Measurements from ENCODE around the gene ARHGEF39. TPM values are rescaled to one million over a fixed set of nuclear protein-coding genes. Genes with fewer than 3 reads are reported as not detected.

Gene ARHGEF39
- total RNA-seq, 1 donor from 2014 or later: 0.85 TPM

- Mint-ChIP-seq H3K36me3 (ENCODE audit: low read depth) (peaks cover 10% of the 10 kb centered on the region), H3K4me1 (ENCODE audit: low read depth) (peaks cover 48% of the 10 kb centered on the region), H3K4me3 (ENCODE audit: unreplicated experiment) (peak overlapping the region; percentile 70), H3K27me3 (ENCODE audit: low read depth) (no peaks in the 10 kb centered on the region), H3K27ac (ENCODE audit: unreplicated experiment) (peak overlapping the region; percentile 99), H3K9me3 (ENCODE audit: low read depth) (no peaks in the 10 kb centered on the region)
- TF ChIP-seq CTCF (IDR thresholded peaks at IDR 0.05): no peak
- no peak for DNase-seq (ENCODE audit: low spot score)
These were observed 8.0 kb downstream of the ARHGEF39 start for GRCh38 chr9:35656831-35657545.

GRCh38 chr9:35656348-35656747, 8.6 kb downstream of the ARHGEF39 start:
- H3K27ac Mint-ChIP-seq (ENCODE audit: unreplicated experiment): peak overlapping the region; percentile 99
- no peak for DNase-seq (ENCODE audit: low spot score)
- H3K9me3 Mint-ChIP-seq (ENCODE audit: low read depth): no peaks in the 10 kb centered on the region
- H3K27me3 Mint-ChIP-seq (ENCODE audit: low read depth): no peaks in the 10 kb centered on the region
- H3K4me3 Mint-ChIP-seq (ENCODE audit: unreplicated experiment): no peak overlapping the region
- TF ChIP-seq CTCF (IDR thresholded peaks at IDR 0.05): no peak
- H3K36me3 Mint-ChIP-seq (ENCODE audit: low read depth): peaks cover 8% of the 10 kb centered on the region
- H3K4me1 Mint-ChIP-seq (ENCODE audit: low read depth): peaks cover 44% of the 10 kb centered on the region

- H3K27ac Mint-ChIP-seq (ENCODE audit: unreplicated experiment): no peak overlapping the region
- no peaks in the 10 kb centered on the region for H3K9me3 Mint-ChIP-seq (ENCODE audit: low read depth)
- no peak for TF ChIP-seq CTCF (IDR thresholded peaks at IDR 0.05)
These were observed 11.4 kb downstream of the ARHGEF39 start for GRCh38 chr9:35653611-35654010.

GRCh38 chr9:35652829-35653209, 12.2 kb downstream of the ARHGEF39 start:
- Mint-ChIP-seq H3K4me1 (ENCODE audit: low read depth) (peaks cover 20% of the 10 kb centered on the region), H3K27ac (ENCODE audit: unreplicated experiment) (no peak overlapping the region), H3K9me3 (ENCODE audit: low read depth) (no peaks in the 10 kb centered on the region), H3K36me3 (ENCODE audit: low read depth) (no peaks in the 10 kb centered on the region), H3K4me3 (ENCODE audit: unreplicated experiment) (no peak overlapping the region), H3K27me3 (ENCODE audit: low read depth) (no peaks in the 10 kb centered on the region)
- DNase-seq (ENCODE audit: low spot score): peak; percentile 4
- no peak for TF ChIP-seq CTCF (IDR thresholded peaks at IDR 0.05)

More at GRCh38 chr9:35653611-35654010, 11.4 kb downstream of the ARHGEF39 start:
- DNase-seq (ENCODE audit: low spot score): no peak
- Mint-ChIP-seq H3K4me1 (ENCODE audit: low read depth) (peaks cover 18% of the 10 kb centered on the region), H3K4me3 (ENCODE audit: unreplicated experiment) (no peak overlapping the region), H3K27me3 (ENCODE audit: low read depth) (no peaks in the 10 kb centered on the region), H3K36me3 (ENCODE audit: low read depth) (no peaks in the 10 kb centered on the region)

- Mint-ChIP-seq H3K4me3 (ENCODE audit: unreplicated experiment) (no peak overlapping the region), H3K4me1 (ENCODE audit: low read depth) (peaks cover 19% of the 10 kb centered on the region)
- no peak for TF ChIP-seq CTCF (IDR thresholded peaks at IDR 0.05)
These were observed 12.8 kb downstream of the ARHGEF39 start for GRCh38 chr9:35651956-35652828.

More at GRCh38 chr9:35651956-35652828, 12.8 kb downstream of the ARHGEF39 start:
- no peak overlapping the region for H3K27ac Mint-ChIP-seq (ENCODE audit: unreplicated experiment)
- no peaks in the 10 kb centered on the region for H3K9me3 Mint-ChIP-seq (ENCODE audit: low read depth)
- H3K36me3 Mint-ChIP-seq (ENCODE audit: low read depth): no peaks in the 10 kb centered on the region
- H3K27me3 Mint-ChIP-seq (ENCODE audit: low read depth): no peaks in the 10 kb centered on the region
- peak; percentile 9 for DNase-seq (ENCODE audit: low spot score)

Measured in chondrocyte (in vitro differentiated cells).